Measurements from ENCODE around the gene EXOSC7. TPM values are rescaled to one million over a fixed set of nuclear protein-coding genes. Genes with fewer than 3 reads are reported as not detected.

The EXOSC7 gene
- polyA plus RNA-seq, 3 donors: 16.8 to 23.9 (median 18.8) TPM

DNA sequence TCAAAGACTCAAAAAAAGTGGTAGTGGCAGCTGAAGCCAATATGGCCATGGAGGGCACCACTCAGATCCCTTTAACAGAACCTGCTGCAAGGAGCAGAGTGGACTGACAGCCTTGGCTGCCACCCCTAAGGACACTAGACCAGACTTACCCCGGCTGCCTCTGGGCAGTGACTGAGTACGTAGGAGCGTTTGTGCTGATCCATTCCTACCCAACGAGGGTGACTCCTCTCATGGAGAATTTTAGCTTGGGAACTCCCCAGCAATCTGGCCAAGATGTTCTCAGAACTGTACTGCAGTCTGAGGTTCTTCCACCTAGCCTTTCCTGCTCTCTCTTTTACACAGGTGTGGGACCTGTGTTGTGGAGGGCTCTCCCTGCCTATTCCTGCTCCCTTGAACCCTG, 72.2 kb downstream of the EXOSC7 start:
- Mint-ChIP-seq H3K4me1 (peaks cover 24% of the 10 kb centered on the region), H3K36me3 (no peaks in the 10 kb centered on the region), H3K9me3 (no peaks in the 10 kb centered on the region), H3K27ac (no peak overlapping the region), H3K4me3 (no peak overlapping the region), H3K27me3 (ENCODE audit: low read depth in 3 of 3) (peaks cover 0 to 5% (median 4%) of the 10 kb centered on the region in 3 donors)
- Histone ChIP-seq H3K9me3 (replicated peaks in 1 of 2; ENCODE audit: control insufficient read depth in 1 of 2, insufficient read depth in 1 of 2, low read length in 2 of 2) (no peaks in the 10 kb centered on the region), H3K4me3 (replicated peaks in 1 of 3; ENCODE audit: low read depth in 2 of 3, low read length in 3 of 3) (no peak overlapping the region), H3K9ac (ENCODE audit: insufficient read depth, low read length, poor library complexity, severe bottlenecking) (no peak overlapping the region), H3K4me2 (replicated peaks; ENCODE audit: extremely low read depth, low read length, poor library complexity, severe bottlenecking) (no peak overlapping the region), H4K20me1 (ENCODE audit: insufficient read depth, low read length) (no peaks in the 10 kb centered on the region), H3K27me3 (ENCODE audit: control insufficient read depth in 2 of 2, insufficient read depth in 2 of 2, low read length in 2 of 2) (no peaks in the 10 kb centered on the region), H3K36me3 (replicated peaks in 1 of 2; ENCODE audit: control insufficient read depth in 1 of 2, insufficient read depth in 2 of 2, low read length in 2 of 2) (no peaks in the 10 kb centered on the region), H3K4me1 (ENCODE audit: control insufficient read depth in 1 of 2, insufficient read depth in 2 of 2, low read length in 2 of 2) (peaks cover 10 to 20% of the 10 kb centered on the region in 2 donors), H3K79me2 (ENCODE audit: insufficient read depth, low read length) (no peaks in the 10 kb centered on the region), H2AFZ (ENCODE audit: insufficient read depth, low read depth, low read length, poor library complexity, severe bottlenecking) (no peak overlapping the region), H3K27ac (ENCODE audit: low read depth in 1 of 2, low read length in 2 of 2) (no peak overlapping the region)
- intact Hi-C loops (cut with micrococcal nuclease): no loop called here
- TF ChIP-seq, protein P1, sequence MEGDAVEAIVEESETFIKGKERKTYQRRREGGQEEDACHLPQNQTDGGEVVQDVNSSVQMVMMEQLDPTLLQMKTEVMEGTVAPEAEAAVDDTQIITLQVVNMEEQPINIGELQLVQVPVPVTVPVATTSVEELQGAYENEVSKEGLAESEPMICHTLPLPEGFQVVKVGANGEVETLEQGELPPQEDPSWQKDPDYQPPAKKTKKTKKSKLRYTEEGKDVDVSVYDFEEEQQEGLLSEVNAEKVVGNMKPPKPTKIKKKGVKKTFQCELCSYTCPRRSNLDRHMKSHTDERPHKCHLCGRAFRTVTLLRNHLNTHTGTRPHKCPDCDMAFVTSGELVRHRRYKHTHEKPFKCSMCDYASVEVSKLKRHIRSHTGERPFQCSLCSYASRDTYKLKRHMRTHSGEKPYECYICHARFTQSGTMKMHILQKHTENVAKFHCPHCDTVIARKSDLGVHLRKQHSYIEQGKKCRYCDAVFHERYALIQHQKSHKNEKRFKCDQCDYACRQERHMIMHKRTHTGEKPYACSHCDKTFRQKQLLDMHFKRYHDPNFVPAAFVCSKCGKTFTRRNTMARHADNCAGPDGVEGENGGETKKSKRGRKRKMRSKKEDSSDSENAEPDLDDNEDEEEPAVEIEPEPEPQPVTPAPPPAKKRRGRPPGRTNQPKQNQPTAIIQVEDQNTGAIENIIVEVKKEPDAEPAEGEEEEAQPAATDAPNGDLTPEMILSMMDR (IDR thresholded peaks at IDR 0.05): no peak
- 100% methylated on average over 3 of the region's 4 CpGs for WGBS (ENCODE audit: insufficient coverage)
- DNase-seq: no peak

DNA sequence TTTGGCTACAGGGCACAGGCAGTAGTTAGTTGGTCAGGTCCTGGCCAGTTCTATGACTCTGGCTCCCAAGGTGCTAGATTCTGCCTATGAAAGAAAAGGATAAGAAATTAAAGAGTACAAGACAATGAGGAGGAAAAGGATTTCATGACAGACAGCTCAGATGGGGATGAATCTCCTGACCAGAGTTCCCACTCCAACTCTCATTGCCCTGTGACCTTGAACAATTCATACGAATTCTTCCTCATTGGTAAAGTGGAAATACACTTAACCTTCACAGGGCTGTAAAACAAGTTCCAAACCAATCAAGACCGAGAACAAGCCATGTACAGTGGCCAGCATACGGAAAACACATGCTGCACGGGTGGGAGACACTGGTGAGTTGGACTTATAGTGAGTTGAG, 73.8 kb downstream of the EXOSC7 start:
- Histone ChIP-seq H3K79me2 (ENCODE audit: insufficient read depth, low read length) (no peaks in the 10 kb centered on the region), H3K4me3 (replicated peaks in 1 of 3; ENCODE audit: low read depth in 2 of 3, low read length in 3 of 3) (no peak overlapping the region), H3K9me3 (replicated peaks in 1 of 2; ENCODE audit: control insufficient read depth in 1 of 2, insufficient read depth in 1 of 2, low read length in 2 of 2) (no peaks in the 10 kb centered on the region), H3K9ac (ENCODE audit: insufficient read depth, low read length, poor library complexity, severe bottlenecking) (no peak overlapping the region), H4K20me1 (ENCODE audit: insufficient read depth, low read length) (no peaks in the 10 kb centered on the region), H3K27me3 (ENCODE audit: control insufficient read depth in 2 of 2, insufficient read depth in 2 of 2, low read length in 2 of 2) (no peaks in the 10 kb centered on the region), H3K27ac (ENCODE audit: low read depth in 1 of 2, low read length in 2 of 2) (no peak overlapping the region), H3K4me2 (replicated peaks; ENCODE audit: extremely low read depth, low read length, poor library complexity, severe bottlenecking) (no peak overlapping the region), H2AFZ (ENCODE audit: insufficient read depth, low read depth, low read length, poor library complexity, severe bottlenecking) (no peak overlapping the region), H3K4me1 (ENCODE audit: control insufficient read depth in 1 of 2, insufficient read depth in 2 of 2, low read length in 2 of 2) (peaks cover 15 to 24% of the 10 kb centered on the region in 2 donors), H3K36me3 (replicated peaks in 1 of 2; ENCODE audit: control insufficient read depth in 1 of 2, insufficient read depth in 2 of 2, low read length in 2 of 2) (no peaks in the 10 kb centered on the region)
- Mint-ChIP-seq H3K9me3 (no peaks in the 10 kb centered on the region), H3K4me3 (peak overlapping the region in 1 of 2 donors; percentile 3), H3K4me1 (peaks cover 30% of the 10 kb centered on the region), H3K36me3 (no peaks in the 10 kb centered on the region), H3K27ac (no peak overlapping the region), H3K27me3 (ENCODE audit: low read depth in 3 of 3) (peaks cover 0 to 5% (median 4%) of the 10 kb centered on the region in 3 donors)
- WGBS (ENCODE audit: insufficient coverage): 100% methylated on average over 2 of the region's 4 CpGs
- TF ChIP-seq, protein P1 (IDR thresholded peaks at IDR 0.05): no peak
- no peak for DNase-seq
- intact Hi-C loops (cut with micrococcal nuclease): no loop called here

Data from CD14-positive monocyte (primary cell).